GM18508 (cell line): ENCODE results near the gene DBNL.

Experiments used
- ATAC-seq: cut with Tn5 transposase; IDR thresholded peaks from one replicate; pipeline ENCODE4 v1.9.1; 2021; ENCODE audit warnings: moderate number of reproducible peaks; ENCODE audit not compliant: insufficient read depth, unreplicated experiment

The DBNL gene

DNA sequence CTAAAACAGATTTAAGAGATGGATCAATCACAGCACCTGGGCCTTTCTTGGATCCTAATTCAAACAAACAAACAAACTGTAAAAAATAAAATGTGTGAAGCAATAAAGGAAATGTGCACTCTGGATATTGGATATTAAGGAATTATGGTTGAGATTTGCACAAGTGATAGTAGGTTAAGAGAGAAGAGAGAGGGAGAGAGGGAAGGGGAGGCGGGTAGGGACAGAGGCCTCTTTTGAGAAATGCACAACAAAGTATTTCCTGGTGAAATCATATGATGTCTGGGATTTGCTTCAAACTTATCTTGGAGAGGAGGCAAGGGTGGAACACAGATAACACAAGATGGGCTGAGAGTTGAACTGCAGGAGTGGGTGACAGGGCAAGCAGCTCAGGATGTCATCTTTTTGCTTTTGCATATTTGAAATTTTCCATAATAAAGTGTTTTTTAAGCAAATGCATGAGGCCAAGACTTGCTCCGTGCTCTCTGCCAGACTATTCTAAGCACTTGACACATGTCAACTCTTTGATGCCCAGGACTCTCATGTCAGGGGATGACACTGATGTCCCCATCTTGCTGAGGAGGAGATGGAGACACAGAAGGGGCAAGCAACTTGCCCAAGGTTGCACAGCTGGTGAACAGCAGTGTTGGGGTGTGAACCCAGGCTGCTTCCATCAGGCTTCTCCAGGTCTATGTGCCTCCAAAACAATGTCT is 50.5 kb downstream of the DBNL start:
- no peak for ATAC-seq

DNA sequence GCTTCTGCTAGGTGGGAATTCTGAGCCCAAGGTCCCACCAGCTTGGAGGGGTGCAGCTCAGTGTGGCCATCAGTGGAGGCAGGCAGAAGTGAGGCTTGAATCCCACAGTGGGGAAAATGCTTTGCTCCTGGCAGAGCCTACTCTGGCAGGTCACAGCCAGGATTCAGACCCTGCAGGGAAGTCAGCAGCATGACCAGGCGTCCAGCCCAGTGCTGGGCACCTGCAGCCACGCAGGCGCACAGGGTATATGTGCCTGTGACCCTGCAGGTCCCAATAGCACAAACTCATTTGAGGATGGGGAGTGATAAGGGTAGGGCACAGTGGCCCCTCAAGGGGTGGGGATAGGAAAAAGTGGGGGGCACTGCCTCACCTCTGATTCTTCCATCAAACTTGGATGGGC is 51.3 kb downstream of the DBNL start:
- ATAC-seq = no peak

DNA sequence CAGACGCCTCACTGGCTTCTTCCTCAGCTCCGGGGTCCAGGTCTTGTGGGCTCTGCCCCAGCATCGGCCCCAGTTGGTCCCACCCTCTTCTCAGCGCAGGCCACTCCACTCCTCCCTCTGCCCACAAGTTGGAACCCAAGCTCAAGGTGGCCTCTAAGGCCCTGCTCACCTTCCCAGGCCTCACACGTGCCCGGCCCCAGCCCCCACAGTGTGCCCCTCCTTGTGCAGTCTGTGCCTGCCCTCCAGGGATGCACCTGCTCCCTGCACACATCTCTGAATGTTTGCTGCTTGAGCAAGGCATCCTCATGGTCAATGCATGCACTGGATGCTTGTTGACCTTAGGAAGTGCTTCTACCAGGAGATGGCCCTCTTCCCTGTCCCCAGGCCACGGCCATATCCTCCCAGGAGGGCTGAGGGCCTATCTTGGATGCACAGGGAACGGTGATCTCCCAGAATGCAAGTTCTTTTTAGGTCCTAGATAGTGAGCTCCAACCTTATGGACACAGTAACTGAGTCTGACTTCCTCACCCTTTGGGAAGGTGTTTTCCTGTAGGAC is 51.9 kb downstream of the DBNL start:
- ATAC-seq = no peak

DNA sequence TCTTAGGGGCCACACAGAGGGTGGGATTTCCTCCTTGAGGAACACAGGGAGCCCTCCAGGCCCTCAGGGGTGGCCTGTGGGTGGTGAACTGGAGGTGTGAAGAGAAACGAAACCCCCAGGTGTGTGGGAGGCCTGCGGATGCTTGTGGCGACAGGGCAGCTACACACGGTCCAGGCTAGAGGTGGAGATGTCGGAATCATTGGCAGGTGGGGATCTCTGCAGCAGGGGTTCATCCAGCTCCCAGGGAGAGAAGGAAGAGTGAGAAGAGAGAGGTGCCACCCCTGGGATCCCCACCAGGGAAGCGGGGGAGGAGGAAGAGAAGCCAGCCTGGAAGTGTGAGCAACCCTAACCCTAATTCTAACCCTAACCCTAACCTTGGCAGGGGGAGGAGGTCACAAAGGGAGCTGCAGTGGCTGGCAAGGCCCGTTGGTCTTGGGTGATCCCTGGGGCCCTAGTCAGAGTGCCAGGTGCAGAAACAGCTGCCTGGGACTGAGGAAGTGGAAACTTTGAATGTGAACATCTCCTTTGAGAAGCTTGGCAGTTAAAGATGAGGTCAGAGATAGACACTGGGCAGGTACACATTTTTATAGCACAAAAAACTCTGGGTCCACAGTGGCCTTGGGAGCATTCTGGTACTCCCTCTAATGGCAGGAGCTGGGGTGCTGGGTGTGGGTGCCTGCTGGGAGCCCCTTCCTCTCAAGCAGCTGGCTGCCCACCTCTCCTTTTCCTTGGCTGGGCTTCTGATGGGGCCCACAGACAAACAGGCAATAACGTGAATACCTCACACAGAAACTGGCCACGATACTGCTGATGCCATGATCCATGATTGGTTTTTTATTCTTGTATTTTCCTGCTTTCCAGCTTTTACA is 52.8 kb downstream of the DBNL start:
- no peak for ATAC-seq

DNA sequence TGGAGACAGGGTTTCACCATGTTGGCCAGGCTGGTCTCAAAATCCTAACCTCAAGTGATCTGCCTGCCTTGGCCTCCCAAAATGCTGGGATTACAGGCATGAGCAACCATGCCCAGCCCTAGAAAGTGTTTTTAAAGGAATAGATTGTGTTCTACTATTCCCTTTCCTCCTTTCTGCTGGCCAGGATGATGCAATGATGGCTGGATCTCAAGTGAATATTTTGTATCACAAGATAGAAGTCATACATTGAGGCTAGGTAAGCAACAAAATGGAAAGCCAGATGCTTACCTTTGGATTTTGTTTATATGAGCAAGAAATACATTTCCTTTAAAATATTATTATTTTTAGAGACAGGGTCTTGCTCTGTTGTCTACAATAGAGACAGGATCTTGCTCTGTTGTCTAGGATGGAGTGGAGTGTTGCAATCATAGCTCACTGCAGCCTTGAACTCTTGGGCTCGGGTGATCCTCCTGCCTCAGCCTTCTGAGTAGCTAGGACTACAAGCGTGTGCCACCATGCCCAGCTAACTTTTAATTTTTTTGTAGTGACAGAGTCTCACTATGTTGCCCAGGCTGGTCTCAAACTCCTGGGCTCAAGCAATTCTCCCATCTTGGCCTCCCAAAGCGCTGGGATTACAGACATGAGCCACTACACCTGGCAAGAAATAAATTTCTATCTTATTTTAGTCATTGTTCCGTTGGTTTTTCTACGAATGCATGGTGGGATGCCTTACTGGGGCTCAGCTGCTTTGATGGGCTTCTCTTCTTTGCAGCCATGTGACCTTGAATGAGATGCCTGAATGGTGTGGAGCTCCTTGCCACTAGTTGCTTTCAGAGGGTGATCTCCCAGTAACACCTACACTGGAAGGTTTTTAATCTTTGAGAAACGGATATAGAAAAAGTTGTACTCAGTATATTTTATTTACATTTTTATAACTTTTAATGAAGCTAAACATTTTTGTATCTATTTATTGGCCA is 53.9 kb downstream of the DBNL start:
- ATAC-seq = no peak

DNA sequence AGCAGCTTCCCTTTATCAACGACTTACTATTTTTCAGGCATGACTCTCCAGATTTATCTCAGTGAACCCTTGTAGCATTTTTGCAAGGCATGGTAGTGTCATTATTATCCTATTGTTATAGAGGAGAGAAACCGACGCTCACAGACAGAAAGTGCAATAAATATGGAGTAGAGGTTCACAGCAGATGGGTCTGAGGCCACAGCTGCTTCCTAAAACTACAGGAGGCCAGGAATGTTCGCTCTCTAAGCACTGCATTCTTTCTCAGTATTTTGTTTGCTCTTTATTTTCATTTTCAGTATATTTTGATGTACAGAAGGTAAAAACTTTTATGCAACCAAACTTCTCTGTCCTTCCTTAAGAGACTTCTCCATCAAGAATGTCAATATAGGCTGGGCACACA is 55.2 kb downstream of the DBNL start:
- no peak for ATAC-seq

DNA sequence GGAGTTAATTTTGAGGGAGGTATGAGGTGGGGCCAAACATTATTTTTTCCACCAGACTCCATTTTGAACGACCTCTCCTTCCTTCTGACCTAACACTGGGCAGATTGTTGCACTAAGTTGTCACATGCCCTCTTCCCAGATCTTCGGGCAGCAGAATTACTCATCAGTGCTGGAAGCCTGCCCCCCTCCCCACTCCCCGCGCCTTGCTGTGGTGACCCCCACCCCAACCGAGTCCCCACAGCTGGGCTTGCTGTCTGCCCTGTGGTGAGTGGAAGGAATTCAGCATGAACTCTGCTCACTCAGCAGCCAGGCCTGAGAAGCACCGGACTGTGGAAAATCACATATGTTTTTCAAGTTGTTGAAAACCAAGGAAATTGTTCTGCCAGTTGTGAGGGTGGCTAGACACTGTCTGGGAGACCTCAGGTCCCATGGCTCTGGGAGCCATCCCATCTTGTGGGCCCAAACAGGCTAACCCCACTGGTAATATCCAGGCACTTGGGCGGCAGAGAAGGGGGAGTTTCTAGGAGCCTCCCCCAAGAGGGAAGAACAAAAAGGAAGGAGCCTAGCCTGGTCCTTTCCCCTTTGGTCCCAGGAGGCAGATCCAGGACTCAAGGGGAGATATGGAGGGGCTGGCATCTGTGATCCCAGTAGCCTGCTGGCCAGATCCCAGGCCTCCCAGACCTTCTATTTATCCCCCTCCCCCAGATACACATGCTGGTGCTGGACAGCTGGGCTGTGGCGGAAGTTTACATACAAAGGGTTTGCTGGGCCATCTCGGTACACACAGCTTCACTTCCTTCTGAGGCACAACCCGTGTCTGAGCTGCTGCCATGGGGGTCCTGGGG is 56.2 kb downstream of the DBNL start:
- no peak for ATAC-seq

DNA sequence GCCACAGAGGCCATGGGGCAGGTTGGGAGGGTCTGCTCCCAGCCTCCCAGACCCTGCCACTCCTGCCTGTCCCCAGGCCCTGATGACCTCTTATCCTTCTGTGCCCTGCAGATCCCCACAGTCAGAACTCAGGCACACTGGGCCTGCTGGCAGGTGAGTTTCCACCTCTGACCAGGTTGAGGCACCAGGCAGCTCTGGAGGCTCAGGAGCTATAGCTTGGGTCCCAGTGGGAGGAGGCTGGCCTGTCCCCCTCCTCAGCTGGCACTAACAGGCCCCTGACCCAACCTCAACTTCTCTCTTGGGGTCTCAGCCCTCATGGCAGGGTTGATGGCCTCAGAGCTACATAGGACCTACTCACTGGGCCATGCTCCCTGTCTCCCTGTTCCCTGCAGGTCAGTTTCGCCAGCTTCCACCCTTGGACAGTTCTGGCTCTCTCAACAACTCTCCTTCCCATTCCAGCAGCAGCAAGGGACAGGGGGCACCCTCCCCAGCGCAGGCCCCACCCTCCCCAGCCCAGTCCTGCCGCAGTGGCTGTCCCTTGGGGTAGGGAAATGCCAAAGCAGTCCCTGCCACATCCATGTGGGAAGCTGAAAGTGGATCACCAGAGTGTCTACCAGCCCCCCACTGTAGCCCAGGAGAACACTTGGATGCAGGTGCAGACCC is 56.9 kb downstream of the DBNL start:
- no peak for ATAC-seq

DNA sequence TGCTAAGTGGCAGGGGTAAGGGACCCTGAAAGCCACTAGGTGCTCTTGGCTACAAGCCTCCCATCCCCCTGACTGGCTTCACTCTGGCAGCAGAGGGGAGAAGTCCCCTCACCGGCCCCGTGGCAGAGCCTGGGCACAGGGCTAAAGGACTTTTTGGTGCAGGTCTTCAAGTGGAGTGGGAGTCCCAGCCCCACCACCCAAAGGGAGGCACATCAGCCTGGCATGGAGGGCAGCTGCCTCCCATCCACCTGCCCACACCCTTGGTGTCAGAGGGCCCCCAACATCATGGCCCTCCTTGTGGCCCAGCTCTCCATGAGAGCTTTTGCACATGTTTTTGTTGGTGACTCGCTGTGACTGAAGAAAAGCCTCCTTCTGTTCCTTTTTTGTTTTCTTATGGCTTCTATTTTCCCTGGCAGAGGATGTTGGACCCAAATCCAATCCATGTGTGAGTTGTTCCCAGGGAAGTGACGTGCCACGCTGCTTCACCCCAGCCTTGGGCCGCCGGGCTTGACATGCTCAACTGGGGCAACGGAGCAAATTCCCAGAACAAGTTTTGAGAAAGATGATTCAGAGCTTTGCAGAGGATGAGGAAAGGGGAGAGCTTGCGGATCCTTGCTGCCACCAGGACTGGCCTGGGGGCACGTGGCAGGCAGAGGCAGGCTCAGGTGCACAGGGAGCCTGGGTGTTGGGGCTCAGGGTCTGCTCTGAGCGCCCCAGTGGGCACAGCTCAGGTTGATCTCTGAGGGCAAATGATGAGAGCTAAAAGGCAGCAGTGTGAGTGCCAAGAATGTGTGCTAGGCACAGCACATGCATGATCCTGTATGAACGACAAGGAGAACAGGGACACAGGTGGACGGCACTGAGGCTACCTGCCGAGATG is 57.7 kb downstream of the DBNL start:
- ATAC-seq = no peak

DNA sequence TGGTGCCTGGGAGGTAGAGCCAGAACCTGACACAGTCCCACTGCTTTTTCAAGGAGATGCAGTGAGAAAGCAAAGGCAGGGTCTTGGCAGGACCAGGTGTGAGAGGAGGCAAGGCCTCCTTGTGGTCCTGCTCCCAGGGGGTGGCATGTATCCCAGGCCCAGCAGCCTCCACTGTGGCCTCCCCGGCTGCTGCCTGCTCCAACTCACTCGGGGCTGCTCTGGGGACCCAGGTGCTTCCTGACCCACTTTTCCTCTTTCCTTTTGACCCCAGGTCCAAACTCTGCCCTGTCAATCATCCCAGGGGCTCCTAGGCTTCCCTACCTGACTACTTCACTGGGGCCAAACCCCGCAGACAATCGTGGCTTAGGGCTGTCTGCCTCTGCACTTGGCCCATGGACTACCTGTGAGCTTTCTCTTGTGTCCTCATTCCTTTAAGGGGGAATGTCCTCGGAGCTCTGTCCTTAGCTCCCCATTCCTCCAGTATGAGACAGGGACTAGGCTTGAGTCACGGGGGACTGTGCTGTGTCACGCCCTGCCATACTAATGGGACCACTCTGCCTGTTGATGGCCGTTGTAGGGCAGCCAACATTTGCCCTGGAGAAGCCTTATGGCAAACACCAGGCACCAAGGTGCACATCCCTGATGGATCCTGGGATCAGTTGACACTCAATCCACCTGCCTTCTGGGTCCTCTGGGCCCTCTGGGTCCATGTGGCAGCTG is 58.5 kb downstream of the DBNL start:
- ATAC-seq = no peak

DNA sequence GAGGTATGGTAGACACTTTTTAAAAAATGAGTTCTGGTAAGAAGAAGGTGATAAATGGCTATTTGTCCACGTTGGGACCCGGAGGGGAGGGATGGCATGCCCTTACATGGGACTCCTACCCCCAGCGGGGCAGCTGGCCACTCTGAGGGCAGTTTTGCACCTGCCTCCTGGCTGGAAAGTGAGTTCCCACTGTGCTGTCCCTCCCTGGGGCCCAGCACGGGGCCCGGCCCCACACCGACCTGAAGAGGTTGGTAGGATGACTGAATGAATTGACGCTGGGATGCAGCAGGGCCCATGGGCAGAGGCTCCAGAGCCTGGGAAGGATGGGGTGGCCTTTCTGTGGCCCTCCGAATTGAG is 59.0 kb downstream of the DBNL start:
- no peak for ATAC-seq

DNA sequence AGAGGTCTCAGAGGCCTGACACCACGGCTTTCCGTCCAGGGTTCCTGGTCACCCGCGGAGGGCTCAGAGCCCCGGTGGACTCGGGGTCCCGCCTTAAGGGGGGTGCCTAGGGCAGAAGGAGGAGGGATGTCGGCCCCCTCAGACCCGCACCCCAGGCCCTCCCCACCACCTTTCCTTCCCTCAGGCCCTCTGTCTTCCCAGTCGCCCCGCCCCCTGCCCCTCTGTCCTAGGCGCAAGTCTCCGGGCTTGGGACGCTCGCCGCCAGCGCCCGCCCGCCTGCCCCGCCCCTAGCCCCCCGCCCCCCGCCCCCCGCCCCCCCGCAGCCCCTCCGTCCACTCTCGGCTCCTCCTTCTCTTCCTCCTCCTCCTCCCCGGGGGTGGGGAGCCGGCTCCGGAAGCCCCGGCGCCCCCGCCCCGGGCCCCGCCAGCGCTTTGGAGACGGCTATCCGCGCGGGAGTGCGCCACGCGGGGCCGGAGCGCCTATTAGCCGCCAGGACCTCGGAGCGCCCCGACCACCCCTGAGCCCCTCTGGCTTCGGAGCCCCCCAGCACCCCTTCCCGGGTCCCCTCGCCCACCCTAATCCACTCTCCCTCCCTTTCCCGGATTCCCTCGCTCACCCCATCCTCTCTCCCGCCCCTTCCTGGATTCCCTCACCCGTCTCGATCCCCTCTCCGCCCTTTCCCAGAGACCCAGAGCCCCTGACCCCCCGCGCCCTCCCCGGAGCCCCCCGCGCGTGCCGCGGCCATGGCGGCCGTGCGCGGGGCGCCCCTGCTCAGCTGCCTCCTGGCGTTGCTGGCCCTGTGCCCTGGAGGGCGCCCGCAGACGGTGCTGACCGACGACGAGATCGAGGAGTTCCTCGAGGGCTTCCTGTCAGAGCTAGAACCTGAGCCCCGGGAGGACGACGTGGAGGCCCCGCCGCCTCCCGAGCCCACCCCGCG is 59.7 kb downstream of the DBNL start, which contains the start of gene AEBP1:
Gene AEBP1, plus strand, starts transcription at position 423 of the 937 bp plus-strand sequence. Its CDS starts 321 bp downstream, at position 744.
- ATAC-seq = no peak

DNA sequence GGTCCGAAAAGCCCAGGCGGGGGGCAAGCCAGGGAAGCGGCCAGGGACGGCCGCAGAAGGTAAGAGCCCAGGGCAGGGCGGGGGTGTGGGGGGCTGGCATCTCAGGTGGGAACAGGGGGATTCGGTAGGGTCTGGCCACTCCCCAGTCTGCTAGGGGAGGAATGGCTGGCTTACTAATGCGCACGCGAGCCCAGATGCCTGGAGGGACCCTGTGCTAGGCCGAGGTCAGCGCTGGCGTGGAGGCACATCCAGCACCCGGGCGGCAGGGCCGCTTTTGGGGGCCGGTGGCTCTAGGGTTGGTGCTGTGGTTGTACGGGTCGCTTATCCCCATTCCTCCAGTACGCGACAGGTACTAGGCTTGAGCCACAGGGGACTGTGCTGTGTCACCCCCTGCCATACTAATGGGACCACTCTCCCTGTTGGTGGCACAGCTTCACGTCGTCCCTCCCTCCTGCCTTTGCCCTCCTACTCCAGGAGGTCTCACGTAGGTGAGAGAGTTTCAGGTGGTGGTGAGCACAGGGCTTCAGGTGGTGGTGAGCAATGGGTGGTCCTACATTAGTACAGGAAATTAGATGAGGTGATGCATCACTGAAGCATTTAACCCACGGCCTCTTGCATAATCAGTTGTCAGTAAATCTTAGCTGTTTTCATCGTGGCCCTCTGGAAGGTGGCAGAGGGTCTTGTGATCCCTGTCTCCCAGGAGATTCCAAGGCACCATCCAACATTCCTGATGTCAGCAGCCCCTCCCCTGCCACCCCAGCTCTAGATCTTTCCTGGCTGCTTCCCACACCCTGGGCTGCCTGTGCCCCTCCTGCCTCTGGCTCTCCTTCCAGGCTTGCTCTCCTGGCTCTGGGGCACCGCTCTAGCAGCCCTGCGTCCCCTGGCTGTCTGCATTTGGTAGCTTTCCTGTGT is 60.6 kb downstream of the DBNL start:
- ATAC-seq = no peak

DNA sequence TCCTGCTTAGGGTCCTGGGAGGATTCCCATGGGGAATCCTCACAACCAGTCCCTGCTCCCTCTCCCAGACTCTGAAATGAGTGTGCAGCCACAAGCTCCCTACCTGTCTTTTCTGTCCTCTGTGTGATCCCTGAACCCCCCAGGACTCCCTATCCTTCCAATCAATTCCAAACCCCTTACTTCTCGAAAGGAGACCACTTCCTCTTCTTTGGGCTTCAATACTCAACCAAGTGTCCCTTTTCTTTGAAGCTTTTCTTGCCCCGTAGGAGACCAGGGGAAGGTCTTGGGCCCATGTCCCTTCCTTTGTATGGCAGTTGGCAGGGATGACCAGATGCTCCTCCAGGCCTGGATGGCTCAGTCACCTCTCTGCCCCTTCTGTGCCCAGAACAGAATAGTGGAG is 61.3 kb downstream of the DBNL start:
- no peak for ATAC-seq
